Kidney glomerular epithelial cell (primary cell): Measurements from ENCODE around the gene SOCS3.
"Not testable (repeated sequence)": the region's sequence is repeated elsewhere in the genome, so short reads cannot be mapped to it uniquely, and the experiment has no call there.

Source experiments
- DNase-seq: peaks from one replicate; lab custom pipeline; 2025; lab: John Stamatoyannopoulos, UW

SOCS3 gene

GRCh38 chr17:78348055-78348770 lies 11.7 kb downstream of the SOCS3 start:
- DNase-seq = no peak

GRCh38 chr17:78347453-78347852 lies 12.4 kb downstream of the SOCS3 start:
- no peak for DNase-seq

- no peak for DNase-seq
Observed at GRCh38 chr17:78346605-78347250, 13.1 kb downstream of the SOCS3 start.

GRCh38 chr17:78345791-78346494 lies 13.9 kb downstream of the SOCS3 start:
- no peak for DNase-seq

GRCh38 chr17:78345172-78345571 lies 14.7 kb downstream of the SOCS3 start:
- no peak for DNase-seq

- no peak for DNase-seq
Observed at GRCh38 chr17:78344666-78345065, 15.2 kb downstream of the SOCS3 start.

GRCh38 chr17:78343543-78344201 lies 16.2 kb downstream of the SOCS3 start:
- DNase-seq = no peak

- peak; percentile 33 for DNase-seq
Observed at GRCh38 chr17:78343187-78343542, 16.7 kb downstream of the SOCS3 start.

GRCh38 chr17:78342449-78343186 lies 17.3 kb downstream of the SOCS3 start:
- peak; percentile 65 for DNase-seq

- peak; percentile 49 for DNase-seq
Observed at GRCh38 chr17:78341559-78342448, 18.1 kb downstream of the SOCS3 start.

GRCh38 chr17:78340183-78340955 lies 19.5 kb downstream of the SOCS3 start:
- no peak for DNase-seq

GRCh38 chr17:78338486-78339259 lies 21.2 kb downstream of the SOCS3 start:
- DNase-seq = no peak

GRCh38 chr17:78337244-78338109 lies 22.4 kb downstream of the SOCS3 start:
- DNase-seq = peak; percentile 48

- no peak for DNase-seq
Observed at GRCh38 chr17:78335209-78335608, 24.7 kb downstream of the SOCS3 start.

GRCh38 chr17:78332991-78333390 lies 26.9 kb downstream of the SOCS3 start:
- no peak for DNase-seq

GRCh38 chr17:78331355-78331754 lies 28.5 kb downstream of the SOCS3 start:
- not testable (repeated sequence) for DNase-seq

GRCh38 chr17:78330570-78331224 lies 29.2 kb downstream of the SOCS3 start:
- no peak for DNase-seq
